K562 (cell line): ENCODE measurements around the gene ZDHHC8. TPM values are rescaled to one million over a fixed set of nuclear protein-coding genes. Genes with fewer than 3 reads are reported as not detected.

Experiments
- ELF4 ChIP-seq: fragments of 450-650 bp; formaldehyde crosslinking; IDR thresholded peaks from 2 replicates; pipeline ENCODE4 v1.4.0; 2022; ENCODE audit warnings: missing genetic modification characterization
- GTF3C2 ChIP-seq: IDR thresholded peaks from 3 replicates; pipeline ENCODE4 v1.6.1; 2011; ENCODE audit warnings: borderline replicate concordance, mild to moderate bottlenecking, moderate library complexity; ENCODE audit not compliant: insufficient read length; ENCODE audit errors: extremely low read depth
- OTX1 ChIP-seq: fragments of 450-650 bp; formaldehyde crosslinking; IDR thresholded peaks from 2 replicates; pipeline ENCODE4 v1.4.0; 2022; ENCODE audit warnings: mild to moderate bottlenecking
- POLR2AphosphoS5 ChIP-seq: IDR thresholded peaks from 2 replicates; pipeline ENCODE4 v1.6.1; 2011; ENCODE audit warnings: mild to moderate bottlenecking, low read depth, low read length, moderate library complexity; ENCODE audit not compliant: control insufficient read depth, insufficient read depth
- RBM14 ChIP-seq: fragments of 200-400 bp; formaldehyde crosslinking; IDR thresholded peaks from 2 replicates; pipeline ENCODE4 v1.6.1; 2018; ENCODE audit warnings: low read depth, mild to moderate bottlenecking, low read length, moderate library complexity, borderline replicate concordance; ENCODE audit not compliant: insufficient read depth
- SRF ChIP-seq, 2 experiments: fragments of 250-450, 450-650 bp in 1 of 2; sonication (Bioruptor Pico) in 1 of 2; sonication (generic) in 1 of 2; formaldehyde crosslinking; IDR thresholded peaks; 2 replicates each; pipeline versions ENCODE4 v1.5.0 to v1.5.1; 2020 to 2022; ENCODE audit warnings: mild to moderate bottlenecking in 1 of 2, missing genetic modification reagents in 1 of 2
- TCF7L2 ChIP-seq: fragments of 150-350 bp; IDR thresholded peaks from 2 replicates; pipeline ENCODE4 v1.6.1; 2016; ENCODE audit warnings: low read depth, mild to moderate bottlenecking, low read length, moderate library complexity
- WHSC1 ChIP-seq: IDR thresholded peaks from one replicate; pipeline ENCODE4 v1.6.1; 2012; ENCODE audit warnings: low read length, control low read depth, inconsistent platforms
- XRCC5 ChIP-seq: fragments of 200-400 bp; formaldehyde crosslinking; IDR thresholded peaks from 2 replicates; pipeline ENCODE4 v1.6.1; 2017; ENCODE audit warnings: low read depth, mild to moderate bottlenecking, low read length
- ZNF695 ChIP-seq: fragments of 450-650 bp; formaldehyde crosslinking; IDR thresholded peaks from 2 replicates; pipeline ENCODE4 v1.4.0; 2020; ENCODE audit warnings: mild to moderate bottlenecking, moderate library complexity
- ZNF75A ChIP-seq: fragments of 450-650 bp; formaldehyde crosslinking; IDR thresholded peaks from 2 replicates; pipeline ENCODE4 v1.4.0; 2020; ENCODE audit warnings: mild to moderate bottlenecking
- polyA plus RNA-seq, 8 experiments: library from polyadenylated mRNA; depleted of rRNA in 4 of 8; stranded (reverse) in 5 of 8; unstranded in 3 of 8; fragments of >200 nt; fragmentation: Nextera tagmentation in 2 of 8; fragmentation: Illumina TruSeq in 1 of 8; extraction: Ambion mirVana in 2 of 8; extraction: Trizol in 1 of 8; gene quantifications; 2 replicates each; pipeline versions ENCODE4 v1.2.1 to v1.2.3, GENCODE V29; 2011 to 2014; ENCODE audit warnings: inconsistent platforms in 1 of 8, missing spikeins in 1 of 8
- total RNA-seq, 7 experiments: library from RNA; depleted of rRNA in 6 of 7; stranded (reverse); fragments of >200 nt in 6 of 7; fragmentation: Illumina TruSeq in 2 of 7; extraction: Trizol in 2 of 7; gene quantifications; 2 replicates each; pipeline versions ENCODE4 v1.2.1 to v1.2.3, GENCODE V29; 2011 to 2021; ENCODE audit warnings: low replicate concordance in 1 of 7
- TF ChIP-seq, protein P1 (sequence below), 2 experiments: fragments of 450-650 bp in 1 of 2; sonication (generic) in 1 of 2; formaldehyde crosslinking; conservative IDR thresholded peaks; 2 replicates each; pipeline versions ENCODE4 v1.4.0 to v1.8.1; 2020 to 2022; ENCODE audit warnings: mild to moderate bottlenecking in 1 of 2, missing genetic modification reagents in 1 of 2
- TF ChIP-seq, protein P2 (sequence below): fragments of 250-450 bp; sonication (Bioruptor Pico); IDR thresholded peaks from 2 replicates; pipeline ENCODE4 v1.9.0; 2021; ENCODE audit warnings: mild to moderate bottlenecking, inconsistent platforms
- TF ChIP-seq, protein P3 (sequence below): fragments of 250-450 bp; sonication (Bioruptor Pico); IDR thresholded peaks from 2 replicates; pipeline ENCODE4 v1.4.0; 2020; ENCODE audit warnings: mild to moderate bottlenecking, moderate library complexity
- TF ChIP-seq, protein P4 (sequence below), 2 experiments: fragments of 450-650 bp; IDR thresholded peaks; 2 replicates each; pipeline ENCODE4 v1.6.1; 2016

The ZDHHC8 gene
- total and polyA plus RNA-seq, 9 of the 15 experiments (the other 6 are each of a cell fraction or from before 2014, with no cell fraction given) = 0.04 to 109 (median 16.4) TPM

DNA sequence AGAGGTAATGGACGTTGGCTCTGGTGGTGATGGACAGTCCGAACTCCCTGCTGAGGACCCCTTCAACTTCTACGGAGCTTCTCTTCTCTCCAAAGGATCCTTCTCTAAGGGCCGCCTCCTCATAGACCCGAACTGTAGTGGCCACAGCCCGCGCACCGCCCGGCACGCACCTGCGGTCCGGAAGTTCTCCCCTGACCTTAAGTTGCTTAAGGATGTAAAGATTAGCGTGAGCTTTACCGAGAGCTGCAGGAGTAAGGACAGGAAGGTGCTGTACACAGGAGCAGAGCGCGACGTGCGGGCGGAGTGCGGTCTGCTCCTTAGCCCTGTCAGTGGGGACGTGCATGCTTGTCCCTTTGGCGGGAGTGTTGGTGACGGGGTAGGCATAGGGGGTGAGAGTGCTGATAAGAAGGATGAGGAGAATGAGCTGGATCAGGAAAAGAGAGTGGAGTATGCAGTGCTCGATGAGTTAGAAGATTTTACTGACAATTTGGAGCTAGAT, 45.5 kb upstream of the ZDHHC8 start (continued):
- TF ChIP-seq POLR2AphosphoS5 = no peak
- TF ChIP-seq, protein P1, sequence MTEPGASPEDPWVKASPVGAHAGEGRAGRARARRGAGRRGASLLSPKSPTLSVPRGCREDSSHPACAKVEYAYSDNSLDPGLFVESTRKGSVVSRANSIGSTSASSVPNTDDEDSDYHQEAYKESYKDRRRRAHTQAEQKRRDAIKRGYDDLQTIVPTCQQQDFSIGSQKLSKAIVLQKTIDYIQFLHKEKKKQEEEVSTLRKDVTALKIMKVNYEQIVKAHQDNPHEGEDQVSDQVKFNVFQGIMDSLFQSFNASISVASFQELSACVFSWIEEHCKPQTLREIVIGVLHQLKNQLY (CRISPR knock-in tag; conservative IDR thresholded peaks at IDR 0.05) = peak in 1 of 2 experiments; percentile 80; a peak in 1 of 4 replicates
- no peak for TF ChIP-seq ZNF75A (CRISPR knock-in tag)
- TF ChIP-seq TCF7L2 = no peak
- TF ChIP-seq, protein P2, sequence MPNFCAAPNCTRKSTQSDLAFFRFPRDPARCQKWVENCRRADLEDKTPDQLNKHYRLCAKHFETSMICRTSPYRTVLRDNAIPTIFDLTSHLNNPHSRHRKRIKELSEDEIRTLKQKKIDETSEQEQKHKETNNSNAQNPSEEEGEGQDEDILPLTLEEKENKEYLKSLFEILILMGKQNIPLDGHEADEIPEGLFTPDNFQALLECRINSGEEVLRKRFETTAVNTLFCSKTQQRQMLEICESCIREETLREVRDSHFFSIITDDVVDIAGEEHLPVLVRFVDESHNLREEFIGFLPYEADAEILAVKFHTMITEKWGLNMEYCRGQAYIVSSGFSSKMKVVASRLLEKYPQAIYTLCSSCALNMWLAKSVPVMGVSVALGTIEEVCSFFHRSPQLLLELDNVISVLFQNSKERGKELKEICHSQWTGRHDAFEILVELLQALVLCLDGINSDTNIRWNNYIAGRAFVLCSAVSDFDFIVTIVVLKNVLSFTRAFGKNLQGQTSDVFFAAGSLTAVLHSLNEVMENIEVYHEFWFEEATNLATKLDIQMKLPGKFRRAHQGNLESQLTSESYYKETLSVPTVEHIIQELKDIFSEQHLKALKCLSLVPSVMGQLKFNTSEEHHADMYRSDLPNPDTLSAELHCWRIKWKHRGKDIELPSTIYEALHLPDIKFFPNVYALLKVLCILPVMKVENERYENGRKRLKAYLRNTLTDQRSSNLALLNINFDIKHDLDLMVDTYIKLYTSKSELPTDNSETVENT (CRISPR knock-in tag) = peak; percentile 44; the same call in 1 of the 2 replicates
- no peak for TF ChIP-seq ZNF695 (CRISPR knock-in tag)
- TF ChIP-seq, protein P3, sequence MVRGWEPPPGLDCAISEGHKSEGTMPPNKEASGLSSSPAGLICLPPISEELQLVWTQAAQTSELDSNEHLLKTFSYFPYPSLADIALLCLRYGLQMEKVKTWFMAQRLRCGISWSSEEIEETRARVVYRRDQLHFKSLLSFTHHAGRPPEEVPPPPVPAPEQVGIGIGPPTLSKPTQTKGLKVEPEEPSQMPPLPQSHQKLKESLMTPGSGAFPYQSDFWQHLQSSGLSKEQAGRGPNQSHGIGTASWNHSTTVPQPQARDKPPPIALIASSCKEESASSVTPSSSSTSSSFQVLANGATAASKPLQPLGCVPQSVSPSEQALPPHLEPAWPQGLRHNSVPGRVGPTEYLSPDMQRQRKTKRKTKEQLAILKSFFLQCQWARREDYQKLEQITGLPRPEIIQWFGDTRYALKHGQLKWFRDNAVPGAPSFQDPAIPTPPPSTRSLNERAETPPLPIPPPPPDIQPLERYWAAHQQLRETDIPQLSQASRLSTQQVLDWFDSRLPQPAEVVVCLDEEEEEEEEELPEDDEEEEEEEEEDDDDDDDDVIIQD (CRISPR knock-in tag) = no peak
- TF ChIP-seq XRCC5 = no peak
- peak; percentile 49; the same call in 1 of the 2 replicates for TF ChIP-seq RBM14
- TF ChIP-seq, protein P4, sequence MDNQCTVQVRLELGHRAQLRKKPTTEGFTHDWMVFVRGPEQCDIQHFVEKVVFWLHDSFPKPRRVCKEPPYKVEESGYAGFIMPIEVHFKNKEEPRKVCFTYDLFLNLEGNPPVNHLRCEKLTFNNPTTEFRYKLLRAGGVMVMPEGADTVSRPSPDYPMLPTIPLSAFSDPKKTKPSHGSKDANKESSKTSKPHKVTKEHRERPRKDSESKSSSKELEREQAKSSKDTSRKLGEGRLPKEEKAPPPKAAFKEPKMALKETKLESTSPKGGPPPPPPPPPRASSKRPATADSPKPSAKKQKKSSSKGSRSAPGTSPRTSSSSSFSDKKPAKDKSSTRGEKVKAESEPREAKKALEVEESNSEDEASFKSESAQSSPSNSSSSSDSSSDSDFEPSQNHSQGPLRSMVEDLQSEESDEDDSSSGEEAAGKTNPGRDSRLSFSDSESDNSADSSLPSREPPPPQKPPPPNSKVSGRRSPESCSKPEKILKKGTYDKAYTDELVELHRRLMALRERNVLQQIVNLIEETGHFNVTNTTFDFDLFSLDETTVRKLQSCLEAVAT (IDR thresholded peaks at IDR 0.05) = no peak
- TF ChIP-seq OTX1 (CRISPR knock-in tag) = peak; percentile 61; the same call in 1 of the 2 replicates
- 0 out of 2 replicates have a peak, but pooled peaks have one; percentile 36 for TF ChIP-seq ELF4
- TF ChIP-seq WHSC1 = peak; percentile 56
- TF ChIP-seq GTF3C2 = no peak
- TF ChIP-seq SRF (CRISPR knock-in tag; IDR thresholded peaks at IDR 0.05) = no peak
